Stimulated activated CD8-positive, alpha-beta memory T cell treated with anti-CD3 and anti-CD28 coated beads, Interleukin-15, amount 100 ng/mL, for 24 hours (primary cell): ENCODE results near the gene FSTL4.
"Not testable (repeated sequence)": the region's sequence is repeated elsewhere in the genome, so short reads cannot be mapped to it uniquely, and the experiment has no call there.

Experiments
- DNase-seq: peaks from one replicate; pipeline ENCODE4 v3.0.0-alpha.2; 2020; ENCODE audit warnings: low read depth

The FSTL4 gene

DNA sequence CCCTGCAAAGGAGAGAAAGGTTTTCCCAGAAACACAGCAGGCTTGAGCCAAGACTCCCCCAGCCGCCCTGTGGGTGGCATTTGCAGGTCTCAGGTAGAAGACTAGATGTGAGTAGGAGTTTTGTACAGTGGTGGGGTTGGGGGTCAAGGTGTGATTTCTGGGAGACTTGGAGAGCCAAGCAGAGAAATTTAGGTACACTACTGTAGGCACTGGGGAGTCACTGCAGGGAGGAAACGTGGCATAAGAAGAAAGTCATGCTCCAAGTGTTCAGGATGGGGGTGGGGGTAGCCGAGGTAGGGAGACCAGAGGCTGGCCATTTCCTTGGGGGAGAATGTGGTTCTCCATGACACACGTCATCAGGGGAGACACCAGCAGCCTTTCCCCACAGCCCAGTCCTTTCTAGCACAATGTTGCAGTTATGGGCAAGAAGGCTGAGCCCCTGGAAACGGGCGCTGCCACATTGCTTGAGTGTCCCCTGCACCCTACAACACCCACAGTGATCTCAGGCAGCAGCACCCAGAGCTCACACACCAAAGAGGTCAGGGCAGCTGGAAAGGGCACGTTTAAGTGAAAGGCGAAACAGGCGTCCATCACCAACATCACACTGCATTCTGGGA lies 210.5 kb downstream of the FSTL4 start:
- DNase-seq = no peak

DNA sequence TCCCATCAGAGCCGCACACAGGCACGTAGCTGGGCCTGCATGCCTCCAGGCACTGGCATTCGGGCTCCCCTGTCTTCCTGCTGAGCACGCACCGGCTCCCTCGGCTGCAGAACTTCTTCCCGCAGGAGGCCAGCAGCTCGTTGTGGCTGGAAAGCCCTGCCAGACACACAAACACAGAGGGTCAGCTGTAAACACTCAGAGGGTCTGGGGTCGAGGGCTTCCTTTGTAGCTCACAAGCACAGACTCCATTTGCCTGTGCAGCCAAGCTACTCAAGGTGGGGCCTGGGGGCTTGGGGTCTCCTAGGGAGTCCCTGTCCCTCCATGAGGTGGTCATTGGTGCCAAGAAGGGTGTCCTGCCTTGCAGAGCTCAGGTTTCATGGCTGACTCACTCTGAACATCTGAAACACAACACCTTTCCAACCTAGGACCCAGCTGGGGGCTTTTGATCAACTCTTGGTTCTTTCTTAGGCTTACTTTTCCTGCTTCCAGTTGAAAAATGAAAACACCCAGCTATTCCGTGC lies 211.4 kb downstream of the FSTL4 start:
- DNase-seq = no peak

DNA sequence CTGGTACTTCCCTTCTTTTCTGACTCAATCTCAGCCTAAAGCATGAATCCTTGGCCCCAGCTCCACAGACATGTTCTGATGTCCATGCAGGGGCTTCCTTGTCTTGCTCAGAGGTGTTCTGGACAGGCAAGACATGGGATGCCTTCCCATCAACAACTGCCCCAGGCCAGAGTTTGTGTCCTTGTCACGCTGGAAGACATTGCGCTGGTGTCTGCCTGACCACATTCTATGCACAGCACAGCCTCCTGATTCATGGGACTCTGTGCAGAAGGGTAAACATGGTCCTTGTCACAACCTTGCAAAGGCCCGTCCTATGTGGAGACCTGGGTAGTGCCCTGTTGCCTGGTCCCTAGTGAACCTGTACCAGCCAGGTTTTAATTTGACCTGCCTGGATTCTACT lies 212.2 kb downstream of the FSTL4 start:
- no peak for DNase-seq

DNA sequence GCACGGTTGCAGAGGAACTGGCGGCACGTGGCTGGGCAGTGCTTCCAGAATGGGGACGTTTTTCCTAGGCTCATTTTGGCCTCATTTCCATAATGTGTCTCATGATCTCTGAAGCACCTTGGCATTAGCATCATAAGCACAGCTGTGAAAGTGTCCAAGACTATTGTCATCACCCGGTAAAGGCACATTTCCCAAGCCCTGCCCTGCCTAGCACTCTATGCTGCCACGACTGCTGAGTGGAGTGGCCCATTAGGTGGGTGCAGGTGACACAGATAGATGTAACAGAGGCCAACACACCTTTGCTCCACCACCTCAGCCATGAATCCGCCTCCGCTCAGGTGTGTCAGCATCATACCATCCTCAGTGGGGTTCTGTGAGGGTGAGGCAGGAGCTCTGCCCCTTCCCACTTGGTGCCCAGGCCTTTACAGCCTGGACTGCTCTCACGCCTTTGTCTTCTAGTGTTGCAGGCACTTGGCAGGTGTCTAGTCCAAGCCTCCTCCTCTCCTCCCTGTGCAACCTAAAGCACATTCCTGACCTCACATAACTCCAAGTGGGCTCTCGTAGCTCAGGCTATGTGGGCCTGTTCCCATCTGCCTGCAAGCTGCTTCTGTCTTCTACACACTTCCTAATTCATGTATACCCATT lies 213.0 kb downstream of the FSTL4 start:
- no peak for DNase-seq

DNA sequence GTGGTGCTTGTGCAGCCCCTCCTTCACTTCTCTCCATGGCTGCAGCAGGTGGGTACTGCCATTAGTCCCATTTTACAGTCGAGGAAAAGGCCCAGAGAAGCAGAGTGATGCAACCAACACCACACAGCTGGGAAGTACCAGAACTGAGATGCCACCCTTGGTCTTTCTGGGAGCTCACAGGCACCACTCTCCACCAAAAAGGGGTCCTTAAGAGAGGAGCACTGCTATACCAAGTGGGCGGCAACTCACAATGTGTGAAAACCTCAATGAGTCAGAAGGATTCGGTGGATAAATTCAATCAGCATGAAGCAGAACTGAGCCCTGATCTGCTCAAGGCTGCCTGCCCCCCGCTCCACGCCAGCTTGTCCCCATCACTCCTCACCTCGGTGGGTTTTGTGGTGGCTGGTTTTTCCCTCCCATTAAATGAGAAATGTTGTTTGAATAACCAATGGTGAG lies 213.7 kb downstream of the FSTL4 start:
- DNase-seq = no peak

DNA sequence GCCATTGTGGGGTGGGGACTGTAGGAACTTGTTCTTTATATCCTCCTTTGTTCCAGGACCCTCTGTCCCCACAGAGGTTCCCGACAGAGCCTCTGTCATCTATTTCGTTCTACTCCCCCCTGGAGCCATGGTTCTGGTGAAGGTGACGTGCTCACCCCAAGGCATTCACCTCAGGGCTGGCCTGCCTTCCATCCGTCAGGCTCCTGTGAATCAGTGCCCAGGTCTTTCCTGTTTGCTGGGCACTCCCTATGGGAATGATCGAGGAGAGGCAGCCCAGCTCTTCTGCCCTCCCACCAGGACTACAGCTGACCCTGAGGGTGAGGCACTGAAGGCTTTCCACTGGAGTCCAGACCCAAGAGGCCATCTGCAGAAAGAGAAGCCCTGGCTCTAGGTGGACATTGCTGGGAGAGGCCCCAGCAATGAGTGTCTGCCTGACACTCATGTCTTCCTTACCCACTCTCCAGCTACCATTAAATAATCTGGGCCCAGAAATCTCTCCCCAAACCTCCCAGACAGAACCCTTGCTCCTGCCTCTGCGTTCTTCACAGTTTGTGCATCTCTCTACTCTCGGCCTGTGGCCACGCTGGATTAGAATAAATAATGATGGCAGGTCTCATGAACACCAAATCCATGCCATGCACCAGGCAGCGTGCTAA lies 214.2 kb downstream of the FSTL4 start:
- no peak for DNase-seq

DNA sequence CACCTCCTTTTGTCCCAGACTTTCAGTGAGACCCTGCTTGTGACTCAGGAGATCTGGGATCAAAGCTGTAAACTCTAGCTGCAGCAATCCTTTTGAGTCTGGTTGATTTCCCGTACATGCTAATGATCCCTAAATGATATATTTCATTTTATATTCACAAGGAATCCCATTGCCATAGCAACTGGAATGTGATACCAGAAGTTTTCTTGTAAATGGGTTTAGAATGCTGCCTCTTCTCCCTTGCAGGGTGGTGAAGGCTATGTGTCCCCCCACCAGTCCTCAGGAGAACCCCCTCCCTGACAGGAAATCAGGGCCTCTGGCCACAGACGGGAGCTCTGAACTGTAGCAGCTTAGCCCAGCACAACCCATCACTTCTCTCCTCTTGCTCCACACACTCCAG lies 215.0 kb downstream of the FSTL4 start:
- no peak for DNase-seq

DNA sequence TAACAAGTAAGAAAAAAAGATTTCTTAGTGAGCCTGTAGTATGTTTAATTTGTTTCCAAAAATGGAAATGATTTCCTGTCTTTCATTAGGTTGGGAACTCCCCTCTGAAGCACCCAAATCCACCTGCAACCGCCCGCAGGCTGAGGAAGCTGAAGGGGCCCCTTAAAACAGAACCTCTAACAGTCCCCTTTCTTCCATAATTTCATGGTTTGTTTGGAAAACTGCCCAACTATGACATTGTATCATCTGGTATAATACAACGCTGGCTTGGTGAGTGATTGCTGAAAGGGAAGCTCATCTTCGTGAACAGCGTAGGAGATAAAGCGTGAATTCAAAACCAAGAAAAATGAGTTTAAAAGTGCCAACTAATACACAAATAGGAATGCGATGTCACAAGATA lies 215.5 kb downstream of the FSTL4 start:
- DNase-seq = no peak

DNA sequence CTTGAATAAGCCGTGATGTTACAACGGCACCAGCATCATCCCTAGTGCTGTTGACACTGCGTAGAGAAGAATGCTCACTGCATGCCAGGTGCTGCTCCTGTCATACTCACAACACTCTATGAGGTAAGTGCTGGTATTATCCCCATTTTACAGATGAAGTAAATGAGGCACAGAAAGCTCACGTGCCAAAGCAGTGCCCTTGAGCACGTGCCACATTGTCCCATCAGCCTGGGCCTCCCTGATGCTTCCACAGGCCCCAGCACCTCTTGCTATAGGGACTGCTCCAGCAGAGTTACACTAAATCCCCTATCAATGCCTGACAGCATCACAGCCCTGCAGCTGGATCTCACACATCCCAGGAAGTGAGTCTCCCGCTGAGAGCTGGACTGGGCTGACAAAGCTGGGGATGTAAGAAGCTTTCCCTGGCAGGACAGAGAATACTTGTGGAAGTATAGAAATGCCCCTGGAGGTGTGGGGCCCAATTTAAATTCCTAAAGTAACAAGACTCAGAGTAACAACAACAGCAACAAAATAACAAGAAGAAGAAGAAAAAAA lies 216.1 kb downstream of the FSTL4 start:
- no peak for DNase-seq

DNA sequence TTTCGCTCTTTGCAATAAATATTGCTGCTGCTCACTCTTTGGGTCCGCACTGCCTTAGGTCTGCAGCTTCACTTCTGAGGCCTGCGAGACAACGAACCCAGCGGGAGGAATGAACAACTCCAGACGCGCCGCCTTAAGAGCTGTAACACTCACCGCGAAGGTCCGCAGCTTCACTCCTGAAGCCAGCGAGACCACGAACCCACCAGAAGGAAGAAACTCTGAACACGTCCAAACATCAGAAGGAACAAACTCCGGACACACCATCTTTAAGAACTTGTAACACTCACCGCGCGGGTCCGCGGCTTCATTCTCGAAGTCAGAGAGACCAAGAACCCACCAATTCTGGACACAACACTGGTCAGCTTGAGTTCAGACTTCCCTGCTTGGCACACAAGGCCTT lies 217.1 kb downstream of the FSTL4 start:
- DNase-seq = not testable (repeated sequence)

DNA sequence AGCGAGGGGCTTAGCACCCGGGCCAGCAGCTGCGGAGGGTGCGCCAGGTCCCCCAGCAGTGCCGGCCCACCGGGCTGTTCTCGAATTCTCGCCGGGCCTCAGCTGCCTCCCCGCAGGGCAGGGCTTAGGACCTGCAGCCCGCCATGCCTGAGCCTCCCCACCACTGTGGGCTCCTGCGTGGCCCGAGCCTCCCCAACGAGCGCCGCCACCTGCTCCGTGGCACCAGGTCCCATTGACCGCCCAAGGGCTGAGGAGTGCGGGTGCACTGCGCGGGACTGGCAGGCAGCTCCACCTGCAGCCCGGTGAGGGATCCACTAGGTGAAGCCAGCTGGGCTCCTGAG lies 217.9 kb downstream of the FSTL4 start:
- not testable (repeated sequence) for DNase-seq

DNA sequence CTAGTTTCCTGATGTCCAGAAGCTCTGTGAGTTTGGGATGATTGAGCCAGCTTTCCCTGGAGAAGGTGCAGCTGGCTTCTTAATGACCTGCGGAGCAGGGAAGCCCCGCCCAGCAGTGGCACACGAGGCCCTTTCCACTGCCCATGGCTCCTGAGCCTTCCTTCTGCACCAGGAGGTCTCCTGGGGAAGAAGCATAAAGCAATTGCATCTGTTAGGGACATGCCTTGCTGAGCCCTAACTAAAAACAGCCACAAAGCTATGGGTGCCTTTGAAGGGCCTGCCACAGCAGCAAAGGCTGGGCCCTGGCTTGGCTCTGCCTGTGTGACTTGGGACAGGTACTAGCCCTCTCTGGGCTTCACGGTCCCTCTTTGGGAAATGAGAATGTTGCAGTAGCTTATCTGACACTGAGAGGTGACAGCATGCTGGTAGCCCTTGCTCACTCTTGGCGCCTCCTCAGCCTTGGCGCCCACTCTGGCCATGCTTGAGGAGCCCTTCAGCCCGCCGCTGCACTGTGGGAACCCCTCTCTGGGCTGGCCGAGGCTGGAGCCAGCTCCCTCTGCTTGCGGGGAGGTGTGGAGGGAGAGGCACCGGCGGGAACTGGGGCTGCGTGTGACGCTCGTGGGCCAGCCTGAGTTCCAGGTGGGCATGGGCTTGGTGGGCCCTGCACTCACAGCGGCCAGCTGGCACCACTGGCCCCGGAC lies 218.4 kb downstream of the FSTL4 start:
- no peak for DNase-seq

DNA sequence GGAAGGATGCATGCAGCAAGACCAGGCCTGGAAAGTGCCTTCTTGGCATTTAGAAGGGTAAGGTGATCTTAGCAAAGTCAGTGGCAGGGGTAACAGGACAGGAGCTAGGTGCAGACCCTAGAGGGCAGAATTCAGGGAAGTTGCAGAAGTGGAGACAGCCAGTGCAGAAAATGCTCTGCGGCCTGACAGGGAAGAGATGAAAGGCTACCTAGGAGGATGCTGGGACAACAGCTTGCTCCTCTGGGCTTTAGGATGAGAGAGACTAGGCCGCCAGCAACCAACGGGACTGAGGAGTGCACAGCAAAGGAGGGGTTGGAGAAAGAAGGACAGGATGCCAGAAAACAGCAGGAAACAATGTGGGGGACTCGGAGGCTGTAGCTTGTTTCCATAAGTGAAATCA lies 219.9 kb downstream of the FSTL4 start:
- no peak for DNase-seq

DNA sequence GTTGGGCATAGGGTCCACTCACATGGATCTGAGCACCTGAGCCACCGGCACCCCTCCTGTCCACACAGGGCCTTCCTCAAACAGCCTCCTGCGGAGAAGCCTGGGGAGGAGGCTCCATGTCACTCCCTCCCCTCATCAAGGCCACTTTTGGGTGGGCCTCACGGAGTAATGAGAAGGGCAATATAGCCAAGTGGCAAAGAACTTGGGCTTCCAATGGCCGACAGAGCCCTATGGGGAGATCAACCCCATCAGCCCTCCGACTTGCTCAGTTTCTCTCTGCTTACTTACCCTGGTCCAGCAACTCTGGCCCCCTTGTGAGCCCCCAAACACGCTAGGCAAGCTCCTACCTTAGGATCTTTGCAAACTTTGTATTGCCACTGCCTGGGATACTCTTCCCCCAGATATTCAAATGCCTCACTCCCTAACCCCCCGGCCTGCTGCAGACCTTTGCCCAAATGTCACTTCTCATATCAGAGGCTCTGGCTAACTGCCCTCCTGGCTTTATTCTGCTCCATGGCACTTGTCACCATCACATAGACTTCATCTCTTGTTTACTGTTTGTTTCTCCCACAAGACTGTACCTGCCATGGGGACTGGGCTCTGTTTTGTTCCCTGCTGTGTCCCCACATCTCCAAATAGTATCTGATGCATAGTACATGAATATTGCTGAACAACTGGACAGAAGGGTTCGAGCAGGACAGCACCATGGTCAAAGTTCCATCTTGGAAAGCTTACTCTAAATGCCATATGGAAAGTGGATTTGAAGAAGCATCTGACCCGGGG lies 220.8 kb downstream of the FSTL4 start:
- DNase-seq = no peak

DNA sequence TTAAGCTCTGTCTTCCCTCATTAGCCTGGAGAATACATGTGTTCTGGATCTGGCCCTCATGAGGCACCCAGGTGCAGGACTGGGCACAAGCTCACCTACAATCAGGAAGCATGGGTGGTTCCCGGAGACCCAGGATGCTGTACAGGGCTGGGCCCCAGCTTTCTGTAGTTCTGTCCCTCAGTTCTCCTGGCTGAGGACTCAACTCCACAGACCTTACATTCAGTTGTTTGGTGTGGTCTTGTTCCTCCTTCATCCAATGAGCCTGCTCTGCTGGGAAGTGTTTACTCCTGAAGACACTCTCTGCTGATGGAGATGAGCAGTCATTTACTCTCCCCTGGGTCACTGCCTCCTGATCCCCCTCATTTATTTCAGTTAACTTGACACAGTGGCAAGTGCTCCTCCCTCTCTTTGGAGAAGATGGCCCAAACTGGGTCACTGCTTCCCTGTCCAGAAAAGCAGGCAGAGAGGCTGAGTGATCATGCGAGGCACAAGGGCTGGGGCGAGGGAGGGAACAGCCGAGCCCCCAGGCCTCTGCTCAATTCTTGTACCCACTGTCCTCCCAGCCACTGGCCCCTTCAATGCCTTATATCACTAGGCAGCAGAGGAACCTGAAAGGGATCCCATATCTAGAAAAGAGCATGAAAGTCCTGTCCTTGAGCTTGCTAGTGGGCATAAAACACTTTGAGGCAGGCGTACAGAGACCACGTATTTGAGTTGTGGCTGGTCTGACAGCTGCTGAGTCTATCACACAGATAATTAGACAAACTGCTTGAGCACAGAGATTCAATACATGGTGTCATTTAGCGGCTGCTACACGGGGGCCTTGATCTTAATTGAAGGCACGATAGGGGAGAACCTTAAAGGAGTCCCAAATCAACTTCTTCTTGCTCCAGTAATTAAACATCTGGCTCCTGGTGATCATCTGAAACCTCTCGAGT lies 221.7 kb downstream of the FSTL4 start:
- no peak for DNase-seq

DNA sequence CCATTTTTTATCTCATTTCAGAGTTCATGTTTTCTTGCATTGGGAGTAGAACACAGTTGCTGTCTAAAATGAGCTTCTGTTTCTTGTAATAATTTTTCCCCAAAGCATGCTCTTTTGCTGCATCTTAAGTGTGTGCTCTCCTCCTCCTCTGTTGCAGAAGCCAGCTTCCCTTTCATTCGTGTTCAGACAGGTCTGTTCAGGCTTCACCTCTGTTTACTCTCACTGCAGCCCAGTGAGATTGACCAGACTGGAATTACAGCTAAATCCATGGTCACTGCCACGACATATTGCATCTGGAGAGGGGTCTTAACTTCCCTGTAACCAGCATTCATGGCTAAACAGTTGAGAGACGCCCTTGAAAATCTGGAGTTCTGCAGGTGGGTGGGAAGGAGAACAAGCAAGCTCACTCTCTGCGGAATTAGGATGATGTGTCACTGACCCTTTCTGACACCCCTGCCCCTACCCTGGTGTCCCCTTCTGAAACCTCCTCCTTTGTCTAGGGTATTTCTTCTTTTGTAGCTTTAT lies 223.2 kb downstream of the FSTL4 start:
- no peak for DNase-seq

DNA sequence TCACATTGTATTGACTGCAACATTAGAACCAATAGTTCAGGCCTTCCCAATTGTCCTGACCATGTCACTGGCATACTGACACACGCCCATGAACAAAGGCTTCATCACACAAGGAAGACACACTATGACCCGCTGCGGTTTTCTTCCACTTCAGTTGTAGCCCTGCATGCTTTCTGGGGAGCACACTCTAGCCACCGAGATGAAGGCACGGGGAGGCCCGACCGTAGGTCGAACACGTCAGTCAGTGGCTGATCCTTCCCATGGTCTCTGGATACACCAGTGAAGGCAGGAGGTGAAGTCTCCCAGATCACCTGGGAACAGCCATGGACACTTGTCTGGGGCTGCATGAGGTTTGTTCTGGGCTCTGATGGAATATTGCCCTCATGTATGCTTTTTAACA lies 224.7 kb downstream of the FSTL4 start:
- DNase-seq = no peak

DNA sequence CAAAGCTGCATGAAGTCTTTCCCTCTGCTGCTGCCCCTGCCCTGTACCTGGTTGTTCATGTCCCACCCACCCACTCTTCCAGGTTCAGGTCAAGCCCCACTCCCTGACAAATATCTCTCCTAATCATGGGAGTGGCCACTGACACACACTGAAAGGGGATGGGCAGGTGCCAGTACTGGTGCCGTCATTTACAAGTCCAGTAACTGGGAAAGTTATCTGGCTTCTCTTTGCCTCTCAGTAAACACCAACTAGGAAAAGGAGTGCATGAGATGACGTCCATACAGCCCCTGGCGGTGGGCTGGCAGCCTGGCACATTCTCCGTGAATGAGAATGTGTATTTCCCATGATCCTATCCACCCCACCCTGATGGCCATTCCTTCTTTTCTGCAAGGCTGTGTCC lies 225.2 kb downstream of the FSTL4 start:
- DNase-seq = no peak

DNA sequence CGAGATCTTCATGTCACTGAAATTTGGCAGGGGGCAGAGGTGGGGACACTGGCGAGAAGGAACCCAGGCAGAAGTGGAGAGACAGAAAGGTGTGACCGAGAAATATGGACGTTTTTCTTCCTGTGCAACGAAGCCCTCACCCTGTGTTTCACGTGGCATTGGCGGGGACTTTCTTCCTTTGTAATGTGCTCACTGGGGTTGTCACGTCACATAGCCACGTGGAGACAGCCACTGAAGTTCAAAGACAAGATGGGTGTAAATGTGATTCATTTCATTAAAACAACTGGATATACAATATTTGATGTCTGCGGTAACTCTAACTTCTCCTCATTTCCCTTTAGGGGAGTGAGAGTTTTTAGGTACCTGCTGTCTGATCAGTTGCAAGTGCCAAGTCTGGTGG lies 225.7 kb downstream of the FSTL4 start:
- DNase-seq = no peak

DNA sequence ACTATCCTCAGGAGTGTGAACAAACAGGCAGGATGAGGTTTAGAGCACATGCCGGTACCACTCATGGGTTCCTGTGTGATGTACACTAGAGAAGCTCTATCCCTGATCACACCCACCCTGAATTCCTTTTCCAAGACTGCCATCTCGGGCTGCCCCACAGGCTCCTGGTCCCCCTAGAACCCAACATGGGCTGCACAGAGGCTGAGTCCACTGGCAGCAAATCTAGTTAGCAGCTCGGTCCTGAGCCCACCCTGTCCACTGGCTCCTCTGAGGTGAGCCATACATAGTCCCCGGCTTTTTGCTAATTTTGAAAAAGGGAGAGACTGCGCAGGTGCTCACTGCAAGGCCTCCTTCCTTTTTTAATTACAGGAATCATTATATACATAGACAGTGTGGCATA lies 227.0 kb downstream of the FSTL4 start:
- DNase-seq = no peak
